Kasumi-1 (cell line): ENCODE measurements around the gene TMEM250.

ENCODE experiments used
- DNase-seq, 2 experiments: peaks; one replicate each; lab custom pipeline; 2025; lab: John Stamatoyannopoulos, UW

TMEM250 gene

DNA sequence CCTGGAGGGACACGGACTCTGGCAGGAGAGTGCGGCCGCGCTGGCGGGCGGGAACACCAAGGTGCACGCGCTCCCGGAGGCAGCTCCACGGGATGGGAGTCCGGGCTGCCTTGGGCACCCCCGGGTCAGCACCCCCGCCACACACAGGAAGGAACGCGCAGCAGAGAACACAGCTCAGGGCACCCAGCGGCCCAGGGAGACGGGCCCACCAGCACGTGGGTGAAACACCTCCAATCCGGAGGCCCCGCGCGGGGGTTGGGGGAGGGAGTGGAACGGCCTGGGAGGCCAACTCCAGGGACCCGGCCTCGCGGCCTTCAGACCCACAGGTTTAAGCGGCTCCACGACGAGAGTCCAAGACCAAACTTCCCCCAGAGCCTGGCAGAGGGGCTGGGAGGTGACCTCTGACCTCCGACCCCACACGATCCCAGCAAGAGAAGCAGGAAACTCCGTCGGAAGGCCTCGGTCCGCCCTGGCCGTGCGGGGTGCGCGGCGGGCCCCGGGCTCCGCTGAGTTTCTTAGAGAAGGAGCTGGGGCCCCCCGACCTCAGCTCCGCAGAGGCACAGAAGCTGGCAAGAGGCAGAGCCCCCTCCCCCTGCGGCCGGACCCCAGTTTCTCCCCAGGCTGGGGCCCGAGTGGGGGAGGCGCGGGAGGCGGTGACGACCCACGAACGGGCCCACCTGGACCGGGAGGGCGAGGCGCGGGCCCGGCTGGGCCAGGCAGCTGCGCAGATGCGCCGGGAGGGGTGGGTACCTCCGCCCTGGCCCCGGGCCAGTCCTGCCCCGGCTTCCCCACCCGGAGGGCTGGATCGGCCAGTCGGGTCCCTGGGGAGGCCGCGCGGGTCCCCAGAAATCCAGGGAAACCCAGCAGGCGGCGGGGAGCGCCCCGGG, 24.4 kb downstream of the TMEM250 start:
- DNase-seq: no peak

DNA sequence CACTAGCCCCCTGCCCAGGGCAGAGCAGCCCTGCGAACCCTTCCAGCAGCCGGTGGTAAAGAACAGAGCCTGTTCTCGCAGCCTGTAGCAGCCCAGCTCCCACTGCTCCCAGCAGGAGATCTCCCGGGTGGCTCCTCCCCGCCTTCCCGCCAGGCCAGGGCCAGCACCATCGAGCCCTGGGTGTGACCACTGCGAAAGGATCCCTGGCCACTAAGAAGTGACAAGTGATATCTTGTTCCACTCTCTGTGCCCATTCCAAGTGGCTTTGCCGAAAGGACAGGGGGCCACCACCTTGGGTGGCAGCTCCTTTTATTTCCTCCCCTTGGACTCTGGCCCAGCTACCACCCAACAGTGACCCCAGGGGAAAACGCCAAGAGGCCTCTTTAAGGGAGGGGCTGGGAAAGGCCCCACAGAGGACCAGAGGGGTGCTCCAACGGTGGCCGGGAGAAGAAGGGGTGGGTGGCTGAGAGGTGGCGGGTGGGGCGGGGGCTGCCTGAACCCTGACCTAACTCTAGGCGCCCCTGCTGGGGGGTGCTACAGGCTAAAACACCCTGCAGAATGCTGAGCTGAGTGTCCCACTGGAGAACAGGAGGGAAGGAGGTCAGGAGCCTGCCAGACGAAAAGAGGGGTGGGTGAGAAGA, 25.2 kb downstream of the TMEM250 start:
- no peak for DNase-seq

DNA sequence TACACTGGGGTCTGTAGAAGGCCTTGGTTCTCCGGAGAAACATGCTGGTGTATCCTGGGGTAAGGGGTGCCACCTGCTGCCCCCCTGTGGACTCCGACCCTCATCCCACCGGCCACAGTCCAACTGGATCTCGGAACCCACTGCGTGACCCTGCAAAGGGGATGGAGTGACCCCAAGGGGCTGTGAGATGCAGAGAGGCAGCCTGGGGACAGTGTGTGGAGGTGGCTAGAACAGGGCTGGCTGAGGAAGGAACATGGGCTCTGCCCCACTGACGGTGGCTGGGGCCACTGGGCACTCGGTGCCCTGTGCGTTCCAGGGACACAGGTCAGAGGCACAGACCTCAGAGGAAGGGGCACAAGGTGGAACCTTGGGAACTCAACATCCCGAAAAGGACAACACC, 25.9 kb downstream of the TMEM250 start:
- no peak for DNase-seq

DNA sequence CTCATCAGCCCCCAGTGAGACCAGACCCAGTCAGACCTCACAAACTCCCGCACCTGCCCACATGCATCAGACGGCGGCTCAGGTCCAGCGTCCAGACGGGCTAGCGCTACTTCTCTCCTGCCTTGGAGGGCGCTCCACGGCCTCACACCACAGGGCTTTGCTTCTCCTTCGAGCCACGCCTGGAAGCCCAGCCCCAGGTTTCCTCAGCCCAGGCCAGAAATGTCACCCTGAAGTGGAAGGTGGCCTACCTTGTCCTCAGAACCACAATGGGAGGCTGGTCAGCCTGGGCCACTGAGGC, 26.4 kb downstream of the TMEM250 start:
- DNase-seq: no peak

DNA sequence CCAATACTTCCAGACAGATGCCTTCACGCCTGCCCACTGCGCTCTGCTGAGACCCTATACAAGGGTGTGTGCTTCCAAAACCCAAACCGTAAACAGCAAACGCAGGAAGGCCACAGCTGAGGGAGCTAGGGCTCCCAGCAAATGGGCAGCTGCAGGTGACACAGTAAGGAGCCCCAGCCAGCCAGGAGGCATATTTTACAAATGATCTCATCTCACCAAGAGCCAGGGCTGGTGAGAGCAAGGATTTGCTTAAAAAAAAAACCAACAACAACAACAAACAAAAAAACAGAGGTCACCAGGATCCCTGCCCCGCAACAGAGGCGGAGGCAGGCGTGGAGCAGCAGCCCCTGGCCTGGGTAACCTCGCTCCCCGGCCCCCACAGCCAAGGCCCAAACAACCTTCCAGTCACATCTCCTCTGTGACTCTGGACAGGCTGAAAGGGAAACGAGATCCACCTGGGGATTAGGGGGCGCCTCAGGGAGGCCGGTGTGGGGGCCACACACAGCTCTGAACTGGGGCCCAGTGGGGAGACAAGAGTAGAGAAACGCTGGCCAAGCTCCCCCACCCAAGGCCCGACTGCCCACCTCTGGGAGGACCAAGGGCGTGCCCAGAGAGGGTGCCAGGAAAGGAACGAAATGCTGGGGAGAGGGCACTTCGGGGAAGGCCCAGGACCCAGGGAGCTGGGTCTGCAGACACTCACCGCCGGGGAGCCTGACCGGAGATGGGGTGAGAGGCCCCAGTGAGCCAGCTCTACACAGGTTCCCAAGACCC, 26.9 kb downstream of the TMEM250 start:
- no peak for DNase-seq

DNA sequence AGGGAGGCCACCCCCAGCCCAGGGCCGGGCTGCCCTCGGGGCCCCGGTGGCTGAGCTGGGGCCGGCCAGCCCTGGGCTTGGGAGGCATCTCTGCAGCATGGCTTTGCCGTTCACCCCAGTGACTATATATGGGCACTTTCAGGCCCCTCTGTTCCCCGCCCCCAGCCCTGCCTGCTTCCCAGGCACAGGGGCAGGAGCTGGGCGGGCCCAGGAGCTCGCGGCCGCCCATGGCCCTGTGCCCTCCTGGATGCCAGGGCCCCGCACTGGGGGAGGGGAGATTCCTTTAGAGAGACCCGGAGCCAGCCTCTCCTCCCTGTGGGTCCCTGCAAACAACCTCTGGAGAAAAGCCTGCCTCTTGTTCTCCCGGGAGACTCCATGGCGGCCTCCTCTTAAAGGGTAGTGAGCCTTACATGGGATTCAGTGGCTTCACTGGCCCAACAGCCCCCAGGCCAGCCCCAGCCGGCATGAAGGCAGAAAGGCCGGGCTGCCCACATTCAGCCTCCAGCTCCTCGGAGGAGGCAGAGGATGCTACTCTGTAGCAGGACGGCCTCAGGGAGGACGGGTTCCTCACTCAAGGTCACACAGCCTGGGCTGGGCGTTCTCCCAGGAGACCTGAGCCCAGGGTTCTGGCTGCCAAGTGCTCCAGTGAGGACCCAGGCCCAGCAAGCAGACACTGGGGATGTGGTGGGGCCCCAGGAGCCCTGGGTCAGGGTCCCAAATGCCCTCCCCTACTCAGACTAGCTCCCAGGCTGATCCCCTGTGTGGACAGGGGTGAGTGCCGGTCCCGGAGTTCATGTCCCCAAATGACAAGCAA, 27.7 kb downstream of the TMEM250 start:
- no peak for DNase-seq

DNA sequence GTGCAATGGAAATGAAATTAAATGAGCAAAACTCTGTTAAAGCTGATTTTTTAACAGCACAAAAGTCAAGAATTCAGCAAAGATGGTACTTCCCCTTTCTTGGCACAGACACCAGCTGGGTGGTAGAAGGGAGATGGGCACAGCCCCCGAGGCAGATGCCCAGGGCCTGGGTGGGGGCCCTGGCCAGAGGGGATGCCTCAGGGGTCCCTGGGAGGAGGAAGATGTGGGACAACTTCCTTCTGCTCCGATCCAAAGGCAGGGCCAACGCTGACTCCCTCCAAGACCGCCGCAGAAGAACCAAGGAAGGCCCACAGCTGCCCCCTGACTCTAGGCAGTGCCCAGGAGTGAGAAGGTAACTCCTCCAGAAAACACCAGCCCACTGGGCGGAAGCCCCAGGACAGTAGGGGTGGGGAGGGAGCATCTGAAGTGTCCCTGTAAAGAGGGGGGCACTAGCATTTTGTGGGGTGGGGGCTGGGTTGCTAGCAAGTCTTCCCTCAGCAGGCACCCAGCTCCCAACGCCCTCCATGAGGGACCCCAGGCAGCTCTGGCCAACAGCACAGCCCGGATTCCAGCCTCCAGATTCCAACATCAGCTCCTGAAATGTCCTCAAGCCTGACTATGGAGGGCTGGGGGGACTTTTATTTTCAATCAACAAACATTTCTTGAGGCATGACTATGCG, 28.5 kb downstream of the TMEM250 start:
- no peak for DNase-seq

DNA sequence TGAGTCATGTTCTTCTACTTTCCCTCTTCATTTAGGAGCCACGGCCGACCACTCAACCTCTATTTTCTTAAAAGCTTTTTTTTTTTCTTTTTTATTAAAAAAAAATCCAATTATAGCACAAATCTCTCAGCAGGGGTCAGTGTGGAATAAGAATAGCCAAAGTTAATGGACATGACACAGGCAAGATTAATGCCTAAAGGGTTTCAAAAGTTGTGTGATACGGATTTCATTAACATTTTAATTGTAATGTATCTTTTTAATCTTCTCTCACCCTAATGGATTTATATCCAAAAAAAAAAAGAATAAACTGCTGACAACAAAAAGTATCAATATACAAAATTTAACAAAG, 29.0 kb downstream of the TMEM250 start:
- peak; percentile 18 to 28 for DNase-seq

DNA sequence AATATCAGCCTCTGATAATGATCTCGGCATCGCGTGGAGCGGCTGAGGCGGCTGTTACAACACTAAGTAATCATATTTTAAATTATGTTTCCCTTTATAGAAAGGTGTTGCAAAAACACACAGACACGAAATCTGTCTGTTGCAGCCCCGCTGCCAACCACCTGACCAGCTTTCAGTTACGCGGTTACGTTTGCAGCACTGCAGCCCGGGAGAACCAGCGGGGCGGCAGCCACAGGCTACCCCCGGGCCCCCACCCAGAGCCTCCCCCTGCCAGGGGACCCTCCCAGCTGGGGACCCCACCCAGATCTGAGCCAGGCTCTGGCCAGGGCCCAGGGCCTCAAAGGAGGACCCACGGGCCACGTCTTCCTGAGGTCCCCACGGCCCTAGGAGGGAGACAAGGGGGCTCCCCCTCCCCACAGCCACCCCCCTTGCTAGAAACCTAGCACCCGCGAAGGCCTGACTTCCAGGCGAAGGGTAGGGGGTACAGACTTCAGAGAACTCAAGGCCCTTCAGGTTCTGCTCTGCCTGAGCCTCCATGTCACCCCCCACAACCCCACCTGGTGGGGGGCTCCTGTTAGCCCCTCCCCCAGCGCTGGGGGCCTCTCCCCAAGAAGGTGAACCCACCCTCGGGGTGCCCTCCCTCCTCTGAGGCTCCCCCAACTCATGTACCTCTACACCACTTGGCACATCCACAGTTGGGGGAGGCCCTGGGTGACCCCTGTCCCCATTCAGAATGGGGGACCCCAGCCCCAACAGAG, 29.6 kb downstream of the TMEM250 start:
- no peak for DNase-seq

DNA sequence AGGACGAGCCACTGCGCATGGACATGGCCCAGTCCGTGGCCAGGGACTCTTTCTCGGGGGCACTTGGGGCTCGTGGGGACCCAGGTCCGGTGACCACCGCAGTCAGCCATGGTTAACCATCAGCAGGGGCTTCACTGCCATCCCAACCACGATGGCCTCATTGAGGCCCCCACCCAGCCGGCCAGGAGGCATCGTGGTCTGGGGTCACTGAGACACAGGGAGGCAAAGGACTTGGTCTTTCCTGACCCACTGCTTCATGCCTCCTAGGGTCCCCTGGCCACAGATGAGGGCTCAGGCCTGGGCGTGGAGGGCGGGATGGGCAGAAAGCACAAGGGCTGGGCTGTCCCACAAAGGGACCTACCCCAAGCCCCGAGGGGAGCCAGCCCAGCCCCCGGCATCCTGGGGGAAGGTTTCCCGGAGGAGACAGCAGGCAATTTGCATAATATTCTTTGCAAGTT, 30.2 kb downstream of the TMEM250 start:
- DNase-seq: no peak

DNA sequence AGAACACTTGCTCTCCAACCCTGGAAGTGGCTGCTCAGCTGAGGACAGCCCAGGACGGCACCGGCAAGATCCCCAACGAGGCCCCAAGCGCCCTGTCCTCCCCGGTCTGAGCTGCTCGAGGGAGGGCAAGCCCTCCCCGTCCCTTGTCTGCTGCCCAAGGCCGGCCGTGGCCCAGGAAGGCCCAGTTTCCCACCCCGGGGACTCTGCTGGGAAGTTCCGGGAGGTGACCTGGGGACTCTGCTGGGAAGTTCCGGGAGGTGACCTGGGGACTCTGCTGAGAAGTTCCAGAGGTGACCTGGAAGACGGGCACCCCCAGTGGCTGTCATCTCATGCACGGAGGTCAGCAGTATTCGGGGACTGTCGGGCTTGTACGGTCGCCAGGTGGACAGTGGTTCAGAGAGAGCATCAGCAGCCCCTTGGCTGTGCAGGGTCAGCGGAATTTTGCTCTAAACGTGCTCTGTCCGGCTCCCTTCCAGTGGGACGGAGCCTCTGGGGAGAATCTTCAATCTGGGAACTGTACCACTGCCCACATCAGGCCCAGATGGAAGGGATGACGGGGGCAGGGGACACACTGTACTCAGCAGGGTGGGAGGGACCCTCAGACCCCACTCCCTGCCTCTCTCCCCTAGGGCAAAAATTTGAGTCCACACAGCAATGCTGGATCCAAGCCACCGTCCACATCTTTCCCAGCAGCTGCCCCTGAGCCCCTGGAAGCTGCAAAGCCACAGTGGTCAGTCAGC, 30.8 kb downstream of the TMEM250 start:
- DNase-seq: no peak

DNA sequence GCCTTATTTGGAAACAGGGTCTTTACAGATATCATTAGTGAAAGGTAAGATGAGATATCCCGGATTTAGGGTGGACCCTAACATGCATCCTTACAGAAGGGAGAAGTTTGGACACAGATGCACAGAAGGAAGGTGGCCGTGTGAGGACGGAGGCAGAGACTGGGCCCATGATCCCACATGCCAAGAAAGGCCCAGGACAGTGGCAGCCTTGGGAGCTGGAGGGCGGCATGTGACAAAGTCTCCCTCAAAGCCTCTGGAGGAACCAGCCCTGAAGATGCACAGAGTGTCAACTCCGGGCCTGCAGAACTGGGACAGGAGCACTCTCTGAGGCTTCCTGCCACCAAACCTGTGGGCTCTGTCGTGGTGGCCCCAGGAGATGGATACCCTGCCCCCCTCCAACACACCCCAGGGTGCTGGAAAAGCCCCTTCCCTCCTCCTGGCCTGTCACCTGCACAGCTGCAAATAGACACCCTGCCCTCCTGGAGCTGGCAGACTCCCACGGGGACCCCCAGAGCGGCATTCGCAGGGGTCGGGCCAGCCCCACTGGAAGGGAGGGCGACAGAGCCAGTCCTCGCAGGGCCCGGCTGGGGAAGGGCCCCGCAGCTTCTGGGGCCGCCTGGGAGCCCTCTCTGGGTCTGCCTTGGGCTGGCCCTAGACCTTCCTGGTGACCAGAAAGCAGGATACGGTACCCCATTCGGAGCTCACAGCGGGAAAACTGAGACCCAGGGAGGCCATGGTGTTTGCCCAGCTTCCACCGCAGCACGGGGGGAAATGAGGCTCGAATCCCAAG, 31.5 kb downstream of the TMEM250 start:
- no peak for DNase-seq

DNA sequence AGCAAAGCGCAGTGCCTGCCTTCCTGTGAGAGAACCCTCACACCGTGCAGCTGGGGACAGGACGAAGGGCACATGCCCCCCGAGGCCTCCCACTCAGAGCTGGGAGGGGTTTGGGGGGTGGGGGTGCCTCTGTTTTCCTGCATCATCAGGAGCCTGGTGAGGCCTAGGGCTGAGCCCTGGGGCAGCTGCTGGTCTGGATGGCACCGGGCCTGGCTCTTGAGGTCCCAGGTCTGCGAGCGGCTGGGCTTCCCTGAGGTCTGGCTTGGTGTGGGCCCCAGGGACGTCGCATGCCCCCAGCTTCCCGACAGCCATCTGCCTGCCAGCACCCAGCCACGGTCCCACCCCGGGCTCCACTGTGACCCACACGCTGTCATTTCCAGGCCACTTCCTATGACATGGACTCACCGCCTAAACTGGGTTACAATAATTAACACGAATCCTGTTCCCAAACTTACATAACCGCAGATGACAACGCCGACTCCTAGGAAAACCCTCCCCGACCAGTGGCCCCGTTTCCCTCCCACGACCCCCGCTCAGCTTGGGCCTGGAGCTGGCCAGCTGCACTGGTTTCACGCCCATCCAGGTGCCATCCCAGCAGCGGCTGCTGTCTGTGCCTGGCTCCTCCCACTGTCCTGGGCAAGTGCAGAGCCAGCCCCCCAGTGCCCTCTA, 32.3 kb downstream of the TMEM250 start:
- no peak for DNase-seq

DNA sequence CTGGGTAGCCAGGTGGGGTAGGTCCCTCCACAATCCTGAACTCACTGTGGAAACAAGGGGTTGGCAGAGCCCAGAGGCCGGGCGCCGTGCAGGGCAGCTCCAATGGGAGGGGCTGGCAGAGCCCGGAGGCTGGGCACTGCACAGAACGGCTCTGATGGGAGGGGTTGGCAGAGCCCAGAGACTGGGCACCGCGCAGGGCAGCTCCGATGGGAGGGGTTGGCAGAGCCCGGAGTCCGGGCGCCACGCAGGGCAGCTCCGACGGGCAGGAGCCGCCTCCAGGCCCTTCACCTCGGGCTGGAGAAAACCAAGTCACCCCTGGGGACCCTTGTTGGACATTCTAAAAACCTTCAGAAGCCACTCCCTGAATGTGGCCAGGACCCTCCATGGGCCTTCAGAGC, 32.9 kb downstream of the TMEM250 start:
- no peak for DNase-seq

DNA sequence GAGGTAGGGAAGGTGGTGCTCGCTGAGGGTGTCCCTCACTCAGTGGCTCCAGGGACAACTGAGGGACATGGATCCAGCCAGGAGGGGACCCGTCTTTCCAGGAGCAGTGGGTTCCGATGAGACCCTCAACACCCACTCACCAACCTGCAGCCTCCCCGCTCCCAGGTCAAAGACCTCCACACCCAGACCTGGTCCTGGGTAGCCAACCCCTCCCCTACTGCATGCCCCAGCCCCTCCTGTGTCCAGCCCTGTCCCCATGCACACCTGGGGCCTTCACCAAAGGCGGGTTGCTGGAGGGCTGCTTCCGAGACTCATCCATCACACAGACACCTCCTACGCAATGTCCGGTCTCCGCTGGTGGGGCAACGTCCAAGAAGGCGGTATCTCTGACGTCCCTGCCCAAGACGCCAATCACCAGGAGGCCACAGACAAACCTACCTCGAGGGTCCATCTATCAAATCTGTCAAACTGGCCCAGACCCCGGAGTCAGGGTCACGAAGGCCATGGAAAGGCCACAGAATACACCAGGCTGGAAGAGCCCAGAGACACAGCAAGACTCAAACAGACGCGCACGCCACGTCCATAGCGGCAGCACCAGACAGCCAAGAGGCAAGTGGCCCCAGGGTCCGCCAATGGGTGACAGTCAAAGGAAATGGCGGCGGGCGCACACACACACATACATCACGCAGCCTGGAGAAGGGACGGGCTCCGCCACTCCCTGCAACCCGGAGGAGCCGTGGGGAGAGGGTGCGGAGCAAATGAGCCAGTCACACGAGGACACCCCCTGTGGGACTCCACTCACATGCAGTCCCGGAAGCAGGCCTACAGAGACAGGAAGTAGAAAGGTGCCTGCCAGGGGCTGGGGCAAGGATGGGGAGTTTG, 34.4 kb downstream of the TMEM250 start:
- no peak for DNase-seq

DNA sequence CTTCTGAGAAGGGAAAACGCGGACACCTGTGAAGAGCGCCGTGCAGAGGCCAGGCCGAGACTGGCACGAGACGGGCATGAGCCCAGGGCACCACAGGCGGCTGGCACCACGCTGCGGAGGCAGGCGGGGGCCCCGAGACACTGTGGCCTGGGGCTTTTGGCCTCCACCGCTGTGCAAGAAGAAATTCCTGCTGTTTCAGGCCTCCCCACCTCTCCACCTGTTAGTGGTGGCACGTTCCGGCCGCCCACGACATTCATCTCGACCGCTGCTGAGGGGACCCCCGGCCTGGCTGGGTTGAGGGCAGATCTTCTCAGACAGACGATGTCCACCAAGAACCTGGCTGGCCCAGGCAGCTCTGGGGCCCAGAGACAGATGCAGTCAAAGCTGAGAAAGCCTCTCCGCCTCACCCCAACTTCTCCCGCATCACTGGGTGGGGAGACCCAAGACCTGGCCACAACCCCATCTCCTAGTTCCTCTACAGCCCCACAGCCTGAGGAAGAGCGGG, 35.1 kb downstream of the TMEM250 start:
- DNase-seq: no peak
